H1 (cell line): Measurements from ENCODE around the gene SPG11. TPM values are rescaled to one million over a fixed set of nuclear protein-coding genes. Genes with fewer than 3 reads are reported as not detected.
"Not testable (repeated sequence)": the region's sequence is repeated elsewhere in the genome, so short reads cannot be mapped to it uniquely, and the experiment has no call there.

Source experiments
- CTCF ChIA-PET: fragments of 300-600 bp; sonication (Branson Sonifier 250); formaldehyde crosslinking; loops from one replicate; lab custom pipeline; 2021; ENCODE audit not compliant: partially characterized antibody; lab: Charles Lee
- POLR2A ChIA-PET: fragments of 300-600 bp; sonication (Branson Sonifier 250); formaldehyde crosslinking; loops from one replicate; lab custom pipeline; 2021; ENCODE audit warnings: inconsistent platforms; ENCODE audit not compliant: partially characterized antibody; lab: Charles Lee
- DNase-seq, 2 experiments: peaks; one replicate each; pipeline versions ENCODE4 v3.0.0 to v3.0.0-alpha.2; 2010 to 2022; ENCODE audit warnings: low spot score in 2 of 2, low read depth in 1 of 2, mixed read lengths in 1 of 2
- FAIRE-seq: peaks from 2 replicates; lab custom pipeline; 2011; peaks lifted over from hg19 to GRCh38; lab: Jason Lieb, UNC
- H2AFZ ChIP-seq: 2 replicates; pipeline ENCODE4 v1.8.1; 2012; ENCODE audit warnings: low read length, inconsistent platforms
- H2AK5ac ChIP-seq: 2 replicates; pipeline ENCODE4 v1.6.1; 2013; ENCODE audit warnings: low read depth, low read length
- H2BK120ac ChIP-seq: replicated peaks from 2 replicates; pipeline ENCODE3; 2013; ENCODE audit warnings: low read depth, low read length, inconsistent platforms
- H2BK12ac ChIP-seq: 2 replicates; pipeline ENCODE4 v1.6.1; 2013; ENCODE audit warnings: low read depth, low read length
- H2BK15ac ChIP-seq: 2 replicates; pipeline ENCODE4 v1.6.1; 2013; ENCODE audit warnings: low read length
- H2BK20ac ChIP-seq: 2 replicates; pipeline ENCODE4 v1.6.1; 2013; ENCODE audit warnings: low read length
- H2BK5ac ChIP-seq: 2 replicates; pipeline ENCODE4 v1.6.1; 2013; ENCODE audit warnings: low read depth, low read length
- H3K14ac ChIP-seq: 2 replicates; pipeline ENCODE4 v1.6.1; 2013; ENCODE audit warnings: inconsistent platforms; ENCODE audit not compliant: insufficient read length
- H3K18ac ChIP-seq: 2 replicates; pipeline ENCODE4 v1.6.1; 2013; ENCODE audit warnings: low read length; ENCODE audit errors: extremely low read depth
- H3K23ac ChIP-seq: 2 replicates; pipeline ENCODE4 v1.6.1; 2013; ENCODE audit warnings: inconsistent platforms; ENCODE audit not compliant: insufficient read length
- H3K23me2 ChIP-seq: 2 replicates; pipeline ENCODE4 v1.6.1; 2013; ENCODE audit warnings: low read depth, low read length
- H3K27ac ChIP-seq: 2 replicates; pipeline ENCODE4 v1.6.1; 2011; ENCODE audit warnings: low read depth, low read length, inconsistent platforms
- H3K27me3 ChIP-seq, 4 experiments: replicated peaks in 1 of 4; 1 replicate in 1 of 4; 2 replicates in 3 of 4; pipeline versions ENCODE4 v1.6.1 to v1.8.1; 2011 to 2013; ENCODE audit warnings: low read length in 3 of 4, mild to moderate bottlenecking in 3 of 4, inconsistent platforms in 2 of 4, mixed read lengths in 2 of 4, moderate library complexity in 1 of 4; ENCODE audit not compliant: control insufficient read depth in 3 of 4, insufficient read depth in 3 of 4; ENCODE audit errors: extremely low read depth in 1 of 4
- H3K36me3 ChIP-seq, 4 experiments: 2 replicates each; pipeline versions ENCODE4 v1.6.1 to v1.8.1; 2011 to 2013; ENCODE audit warnings: mild to moderate bottlenecking in 4 of 4, low read length in 3 of 4, moderate library complexity in 2 of 4, control low read depth in 1 of 4, inconsistent platforms in 1 of 4; ENCODE audit not compliant: insufficient read depth in 4 of 4, control insufficient read depth in 2 of 4
- H3K4ac ChIP-seq: replicated peaks from 2 replicates; pipeline ENCODE3; 2013; ENCODE audit warnings: low read length, low read depth, mixed read lengths, inconsistent platforms; ENCODE audit not compliant: insufficient read length
- H3K4me1 ChIP-seq, 4 experiments: replicated peaks in 1 of 4; 1 replicate in 1 of 4; 2 replicates in 3 of 4; pipeline versions ENCODE4 v1.6.1 to v1.8.1; 2011 to 2013; ENCODE audit warnings: low read length in 3 of 4, inconsistent platforms in 2 of 4, mixed read lengths in 1 of 4; ENCODE audit not compliant: insufficient read depth in 4 of 4, control insufficient read depth in 3 of 4
- H3K4me2 ChIP-seq, 2 experiments: 2 replicates each; pipeline versions ENCODE4 v1.6.1 to v1.8.1; 2011 to 2013; ENCODE audit warnings: low read depth in 2 of 2, low read length in 2 of 2, control low read depth in 1 of 2, inconsistent platforms in 1 of 2, mild to moderate bottlenecking in 1 of 2; ENCODE audit not compliant: insufficient read depth in 1 of 2
- H3K4me3 ChIP-seq, 4 experiments: fragments of 200-600, 300-600 bp in 1 of 4; sonication (generic), shearing (Covaris generic), sonication (Bioruptor Twin) in 1 of 4; 2 replicates each; pipeline versions ENCODE4 v1.5.1 to v1.8.1; 2011 to 2016; ENCODE audit warnings: low read length in 4 of 4, low read depth in 3 of 4, control low read depth in 2 of 4, inconsistent platforms in 2 of 4, mild to moderate bottlenecking in 2 of 4, mixed read lengths in 1 of 4, moderate library complexity in 1 of 4; ENCODE audit not compliant: insufficient read depth in 2 of 4; ENCODE audit errors: extremely low read depth in 1 of 4
- H3K56ac ChIP-seq: replicated peaks from 2 replicates; pipeline ENCODE3; 2013; ENCODE audit warnings: low read depth, mild to moderate bottlenecking, mixed read lengths, low read length, inconsistent platforms; ENCODE audit not compliant: insufficient read length
- H3K79me1 ChIP-seq: 2 replicates; pipeline ENCODE4 v1.6.1; 2013; ENCODE audit warnings: low read depth, low read length, control low read depth
- H3K79me2 ChIP-seq, 2 experiments: 2 replicates each; pipeline versions ENCODE4 v1.6.1 to v1.8.1; 2012 to 2013; ENCODE audit warnings: low read length in 2 of 2, mild to moderate bottlenecking in 2 of 2, inconsistent platforms in 1 of 2; ENCODE audit not compliant: insufficient read depth in 2 of 2, control insufficient read depth in 1 of 2
- H3K9ac ChIP-seq, 4 experiments: replicated peaks in 1 of 4; 1 replicate in 1 of 4; 2 replicates in 3 of 4; pipeline versions ENCODE4 v1.6.1 to v1.8.1; 2011 to 2013; ENCODE audit warnings: low read depth in 3 of 4, low read length in 3 of 4, control low read depth in 2 of 4, mild to moderate bottlenecking in 2 of 4, moderate library complexity in 2 of 4, inconsistent platforms in 1 of 4; ENCODE audit errors: extremely low read depth in 1 of 4
- H3K9me3 ChIP-seq, 2 experiments: 2 replicates each; pipeline versions ENCODE4 v1.6.1 to v1.8.1; 2012 to 2013; ENCODE audit warnings: mild to moderate bottlenecking in 2 of 2, moderate library complexity in 2 of 2, control low read depth in 1 of 2, inconsistent platforms in 1 of 2, low read depth in 1 of 2, low read length in 1 of 2, mixed read lengths in 1 of 2; ENCODE audit not compliant: insufficient read depth in 2 of 2
- H4K20me1 ChIP-seq, 2 experiments: replicated peaks in 1 of 2; 2 replicates each; pipeline versions ENCODE3 to v1.8.1; 2011 to 2013; ENCODE audit warnings: inconsistent platforms in 2 of 2, low read length in 2 of 2, mild to moderate bottlenecking in 1 of 2; ENCODE audit not compliant: insufficient read depth in 2 of 2, control insufficient read depth in 1 of 2
- H4K5ac ChIP-seq: 2 replicates; pipeline ENCODE4 v1.6.1; 2013; ENCODE audit warnings: low read length, low read depth, mixed read lengths, inconsistent platforms; ENCODE audit not compliant: insufficient read length
- H4K8ac ChIP-seq: 2 replicates; pipeline ENCODE4 v1.8.0; 2013; ENCODE audit warnings: mild to moderate bottlenecking, moderate library complexity, low read length, inconsistent platforms; ENCODE audit not compliant: insufficient read depth; ENCODE audit errors: extremely low read depth
- H4K91ac ChIP-seq: replicated peaks from 2 replicates; pipeline ENCODE3; 2013; ENCODE audit warnings: low read length, mixed read lengths, inconsistent platforms; ENCODE audit not compliant: insufficient read length
- polyA plus RNA-seq, 7 experiments: library from polyadenylated mRNA; depleted of rRNA in 3 of 7; stranded (reverse) in 5 of 7; unstranded in 2 of 7; fragments of >200 nt in 5 of 7; fragments of 200-250 nt in 2 of 7; gene quantifications; 1 replicate in 5 of 7; 2 replicates in 1 of 7; 4 replicates in 1 of 7; pipeline versions ENCODE4 v1.2.1 to v1.2.3, GENCODE V29; 2011 to 2013; ENCODE audit warnings: missing spikeins in 2 of 7, mixed read lengths in 2 of 7
- total RNA-seq: library from RNA; stranded (reverse); fragmentation: NEBNext Ultra II Directional; extraction: Animal tissue kit (Norgen Biotek cat#: 25700); gene quantifications from 2 replicates; pipeline ENCODE4 v1.2.1, GENCODE V29; 2021

The SPG11 gene
- total and polyA plus RNA-seq, 2 of the 8 experiments (the other 6 are each of a cell fraction or from before 2014, with no cell fraction given) = 37.1 to 38.6 TPM

DNA sequence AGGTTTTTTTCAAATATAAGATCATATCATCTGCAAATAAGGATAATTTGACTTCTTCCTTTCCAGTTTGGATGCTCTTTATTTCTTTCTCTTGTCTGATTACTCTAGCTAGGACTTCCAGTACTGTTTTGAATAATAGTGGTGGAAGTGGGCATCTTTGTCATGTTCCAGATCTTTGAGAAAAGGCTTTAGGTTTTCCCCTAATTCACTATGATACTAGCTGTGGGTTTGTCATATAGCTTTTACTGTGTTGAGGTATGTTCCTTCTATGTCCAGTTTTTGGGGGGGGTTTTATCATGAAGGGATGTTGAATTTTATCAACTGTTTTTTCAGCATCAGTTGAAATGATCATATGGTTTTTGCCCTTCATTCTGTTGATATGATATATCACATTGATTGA, 37.2 kb upstream of the SPG11 start:
- H3K23me2 ChIP-seq, H3K14ac ChIP-seq, H3K18ac ChIP-seq, H3K27me3 ChIP-seq, H3K4ac ChIP-seq, H3K79me2 ChIP-seq, H2BK5ac ChIP-seq, H2BK120ac ChIP-seq, H3K4me3 ChIP-seq, H3K36me3 ChIP-seq, H3K4me2 ChIP-seq, H2BK20ac ChIP-seq, H2AFZ ChIP-seq, H3K27ac ChIP-seq, H3K9me3 ChIP-seq, H4K5ac ChIP-seq, DNase-seq, H3K56ac ChIP-seq, H2BK12ac ChIP-seq, H3K9ac ChIP-seq, H4K8ac ChIP-seq, H3K4me1 ChIP-seq, H2BK15ac ChIP-seq, H4K91ac ChIP-seq, FAIRE-seq, H2AK5ac ChIP-seq, H3K23ac ChIP-seq, H4K20me1 ChIP-seq, H3K79me1 ChIP-seq: not testable (repeated sequence)
- POLR2A ChIA-PET = interaction anchor here (0.9 kb wide), 1 partner anchor 11 kb away, joined by 3 read pairs; no protein-coding TSS in a partner anchor
- CTCF ChIA-PET = interaction anchor here (1.6 to 1.9 kb wide), 2 partner anchors 11 to 35 kb away, joined by 3 to 5 read pairs; partner anchors contain the start of genes B2M, PATL2 and TRIM69
